Activated naive CD4-positive, alpha-beta T cell treated with anti-CD3 and anti-CD28 coated beads, Interleukin-2, amount 10 ng/mL, durations not matched to agents 7 days and 5 days (primary cell): Measurements from ENCODE around the gene TMEM63A.

Experiments
- CTCF ChIA-PET: fragments of 350-600 bp; sonication (Branson Sonifier 250); formaldehyde crosslinking; loops from one replicate; lab custom pipeline; 2021; ENCODE audit warnings: antibody characterized with exemption; lab: Charles Lee
- DNase-seq: peaks from one replicate; pipeline ENCODE4 v3.0.0-alpha.2; 2020
- H3K27ac Mint-ChIP-seq: one replicate; pipeline ENCODE4 v1.8.0; 2021; ENCODE audit warnings: mild to moderate bottlenecking, moderate library complexity, mixed read lengths
- H3K27me3 Mint-ChIP-seq: one replicate; pipeline ENCODE4 v1.8.0; 2021; ENCODE audit warnings: mild to moderate bottlenecking, mixed read lengths
- H3K36me3 Mint-ChIP-seq: one replicate; pipeline ENCODE4 v1.8.0; 2021; ENCODE audit warnings: mixed read lengths
- H3K4me1 Mint-ChIP-seq: one replicate; pipeline ENCODE4 v1.8.0; 2021; ENCODE audit warnings: mixed read lengths
- H3K4me3 Mint-ChIP-seq: one replicate; pipeline ENCODE4 v1.8.0; 2021; ENCODE audit warnings: mild to moderate bottlenecking, moderate library complexity, mixed read lengths
- H3K9me3 Mint-ChIP-seq: one replicate; pipeline ENCODE4 v1.8.0; 2021; ENCODE audit warnings: mixed read lengths

TMEM63A gene

GRCh38 chr1:225834417-225835329 is 47.5 kb downstream of the TMEM63A start:
- Mint-ChIP-seq H3K4me3 (no peak overlapping the region), H3K27me3 (no peaks in the 10 kb centered on the region), H3K4me1 (no peaks in the 10 kb centered on the region), H3K36me3 (no peaks in the 10 kb centered on the region), H3K27ac (no peak overlapping the region), H3K9me3 (no peaks in the 10 kb centered on the region)
- no peak for DNase-seq
- CTCF ChIA-PET: no interaction called here

GRCh38 chr1:225830841-225831240 is 51.3 kb downstream of the TMEM63A start:
- no peak overlapping the region for H3K27ac Mint-ChIP-seq

GRCh38 chr1:225828706-225829345 is 53.4 kb downstream of the TMEM63A start:
- H3K27ac Mint-ChIP-seq: no peak overlapping the region
- DNase-seq: no peak
- H3K4me1 Mint-ChIP-seq: no peaks in the 10 kb centered on the region
- H3K36me3 Mint-ChIP-seq: no peaks in the 10 kb centered on the region
- CTCF ChIA-PET: interaction anchor here (0.7 kb wide), 1 partner anchor 222 kb away, joined by 3 read pairs; no protein-coding TSS in a partner anchor
- H3K27me3 Mint-ChIP-seq: peaks cover 23% of the 10 kb centered on the region
- H3K4me3 Mint-ChIP-seq: no peak overlapping the region
- no peaks in the 10 kb centered on the region for H3K9me3 Mint-ChIP-seq

More at GRCh38 chr1:225830841-225831240, 51.3 kb downstream of the TMEM63A start:
- Mint-ChIP-seq H3K9me3 (no peaks in the 10 kb centered on the region), H3K4me3 (no peak overlapping the region), H3K4me1 (no peaks in the 10 kb centered on the region), H3K27me3 (peaks cover 14% of the 10 kb centered on the region), H3K36me3 (no peaks in the 10 kb centered on the region)
- CTCF ChIA-PET: no interaction called here
- DNase-seq: no peak

- Mint-ChIP-seq H3K4me1 (no peaks in the 10 kb centered on the region), H3K27ac (no peak overlapping the region), H3K36me3 (no peaks in the 10 kb centered on the region), H3K27me3 (peaks cover 23% of the 10 kb centered on the region), H3K4me3 (no peak overlapping the region), H3K9me3 (no peaks in the 10 kb centered on the region)
- CTCF ChIA-PET: no interaction called here
- DNase-seq: no peak
Observed at GRCh38 chr1:225827076-225827475, 55.1 kb downstream of the TMEM63A start.

- CTCF ChIA-PET: interaction anchor here (1.4 kb wide), 1 partner anchor 53 kb away, joined by 3 read pairs; no protein-coding TSS in a partner anchor
- no peaks in the 10 kb centered on the region for H3K36me3 Mint-ChIP-seq
- no peaks in the 10 kb centered on the region for H3K4me1 Mint-ChIP-seq
- no peaks in the 10 kb centered on the region for H3K9me3 Mint-ChIP-seq
- peaks cover 23% of the 10 kb centered on the region for H3K27me3 Mint-ChIP-seq
- no peak overlapping the region for H3K4me3 Mint-ChIP-seq
- H3K27ac Mint-ChIP-seq: no peak overlapping the region
- DNase-seq: no peak
Observed at GRCh38 chr1:225825607-225826007, 56.6 kb downstream of the TMEM63A start.

GRCh38 chr1:225825078-225825477 is 57.1 kb downstream of the TMEM63A start:
- CTCF ChIA-PET: no interaction called here
- Mint-ChIP-seq H3K27ac (no peak overlapping the region), H3K27me3 (peaks cover 23% of the 10 kb centered on the region), H3K9me3 (no peaks in the 10 kb centered on the region), H3K4me3 (no peak overlapping the region), H3K36me3 (no peaks in the 10 kb centered on the region), H3K4me1 (no peaks in the 10 kb centered on the region)
- no peak for DNase-seq

- DNase-seq: no peak
- Mint-ChIP-seq H3K4me1 (no peaks in the 10 kb centered on the region), H3K27ac (no peak overlapping the region), H3K27me3 (peaks cover 25% of the 10 kb centered on the region), H3K36me3 (no peaks in the 10 kb centered on the region), H3K9me3 (no peaks in the 10 kb centered on the region), H3K4me3 (no peak overlapping the region)
- CTCF ChIA-PET: no interaction called here
Observed at GRCh38 chr1:225824533-225824941, 57.6 kb downstream of the TMEM63A start.

- peaks cover 25% of the 10 kb centered on the region for H3K27me3 Mint-ChIP-seq
Observed at GRCh38 chr1:225823811-225824261, 58.3 kb downstream of the TMEM63A start.

GRCh38 chr1:225822655-225823403 is 59.4 kb downstream of the TMEM63A start:
- peaks cover 4% of the 10 kb centered on the region for H3K4me1 Mint-ChIP-seq
- CTCF ChIA-PET: no interaction called here

More at GRCh38 chr1:225823811-225824261, 58.3 kb downstream of the TMEM63A start:
- no peak for DNase-seq
- no peaks in the 10 kb centered on the region for H3K36me3 Mint-ChIP-seq
- H3K9me3 Mint-ChIP-seq: no peaks in the 10 kb centered on the region
- H3K4me3 Mint-ChIP-seq: no peak overlapping the region
- CTCF ChIA-PET: no interaction called here
- no peaks in the 10 kb centered on the region for H3K4me1 Mint-ChIP-seq
- no peak overlapping the region for H3K27ac Mint-ChIP-seq

GRCh38 chr1:225820522-225821120 is 61.6 kb downstream of the TMEM63A start:
- CTCF ChIA-PET: no interaction called here
- no peak for DNase-seq
- no peaks in the 10 kb centered on the region for H3K36me3 Mint-ChIP-seq
- peaks cover 13% of the 10 kb centered on the region for H3K27me3 Mint-ChIP-seq
- H3K9me3 Mint-ChIP-seq: no peaks in the 10 kb centered on the region
- H3K4me1 Mint-ChIP-seq: peaks cover 8% of the 10 kb centered on the region
- H3K27ac Mint-ChIP-seq: no peak overlapping the region
- H3K4me3 Mint-ChIP-seq: no peak overlapping the region

More at GRCh38 chr1:225822655-225823403, 59.4 kb downstream of the TMEM63A start:
- Mint-ChIP-seq H3K4me3 (no peak overlapping the region), H3K36me3 (no peaks in the 10 kb centered on the region), H3K9me3 (no peaks in the 10 kb centered on the region), H3K27ac (no peak overlapping the region), H3K27me3 (peaks cover 20% of the 10 kb centered on the region)
- no peak for DNase-seq

- no peak overlapping the region for H3K27ac Mint-ChIP-seq
- CTCF ChIA-PET: no interaction called here
- H3K36me3 Mint-ChIP-seq: no peaks in the 10 kb centered on the region
- no peak for DNase-seq
- H3K4me3 Mint-ChIP-seq: no peak overlapping the region
- no peaks in the 10 kb centered on the region for H3K9me3 Mint-ChIP-seq
- peaks cover 15% of the 10 kb centered on the region for H3K27me3 Mint-ChIP-seq
- peaks cover 8% of the 10 kb centered on the region for H3K4me1 Mint-ChIP-seq
Observed at GRCh38 chr1:225819346-225820192, 62.6 kb downstream of the TMEM63A start.

GRCh38 chr1:225818229-225818628 is 64.0 kb downstream of the TMEM63A start:
- H3K27me3 Mint-ChIP-seq: peaks cover 10% of the 10 kb centered on the region
- peaks cover 8% of the 10 kb centered on the region for H3K4me1 Mint-ChIP-seq
- CTCF ChIA-PET: interaction anchor here (1.5 kb wide), 1 partner anchor 10 kb away, joined by 3 read pairs; no protein-coding TSS in a partner anchor
- no peaks in the 10 kb centered on the region for H3K36me3 Mint-ChIP-seq
- DNase-seq: no peak
- H3K27ac Mint-ChIP-seq: no peak overlapping the region
- H3K4me3 Mint-ChIP-seq: no peak overlapping the region
- no peaks in the 10 kb centered on the region for H3K9me3 Mint-ChIP-seq

- no peak for DNase-seq
- Mint-ChIP-seq H3K4me3 (no peak overlapping the region), H3K9me3 (no peaks in the 10 kb centered on the region), H3K36me3 (no peaks in the 10 kb centered on the region), H3K4me1 (peaks cover 8% of the 10 kb centered on the region), H3K27ac (no peak overlapping the region), H3K27me3 (peaks cover 14% of the 10 kb centered on the region)
- CTCF ChIA-PET: interaction anchor here (1.5 kb wide), 1 partner anchor 9 kb away, joined by 3 read pairs; no protein-coding TSS in a partner anchor
Observed at GRCh38 chr1:225817611-225818061, 64.5 kb downstream of the TMEM63A start.
